GM12865 (cell line): ENCODE measurements around the gene NAA30.

Experiments
- DNase-seq: peaks from one replicate; pipeline ENCODE4 v3.0.0; 2010; ENCODE audit warnings: low read depth
- H3K4me3 ChIP-seq: 2 replicates; pipeline ENCODE4 v1.5.1; 2011; ENCODE audit warnings: mild to moderate bottlenecking, low read depth, low read length, control low read depth
- TF ChIP-seq, protein P1 (sequence below): IDR thresholded peaks from 2 replicates; pipeline ENCODE4 v1.5.1; 2011; ENCODE audit warnings: low read length, control low read depth, low read depth, inconsistent platforms; ENCODE audit not compliant: insufficient read depth; ENCODE audit errors: missing control alignments

The NAA30 gene

DNA sequence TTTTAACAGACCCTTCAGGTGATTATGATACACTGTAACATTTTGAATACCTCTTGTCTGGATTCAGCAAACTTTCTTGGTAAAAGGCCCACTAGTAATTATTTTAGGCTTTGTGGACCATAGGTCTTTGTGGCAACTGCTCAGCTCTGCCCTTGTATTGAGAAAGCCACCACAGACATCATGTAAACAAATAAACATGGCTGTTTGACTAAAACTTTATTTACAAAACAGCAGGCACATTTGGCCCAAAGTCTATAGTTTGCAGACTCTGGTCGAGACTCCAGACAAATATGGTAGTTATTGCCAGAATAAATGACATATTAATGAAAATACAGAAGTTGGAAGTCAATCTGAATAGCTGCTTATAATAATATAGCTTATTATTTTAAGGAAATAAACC, 18.2 kb downstream of the NAA30 start:
- no peak for DNase-seq
- no peak overlapping the region for H3K4me3 ChIP-seq
- TF ChIP-seq, protein P1, sequence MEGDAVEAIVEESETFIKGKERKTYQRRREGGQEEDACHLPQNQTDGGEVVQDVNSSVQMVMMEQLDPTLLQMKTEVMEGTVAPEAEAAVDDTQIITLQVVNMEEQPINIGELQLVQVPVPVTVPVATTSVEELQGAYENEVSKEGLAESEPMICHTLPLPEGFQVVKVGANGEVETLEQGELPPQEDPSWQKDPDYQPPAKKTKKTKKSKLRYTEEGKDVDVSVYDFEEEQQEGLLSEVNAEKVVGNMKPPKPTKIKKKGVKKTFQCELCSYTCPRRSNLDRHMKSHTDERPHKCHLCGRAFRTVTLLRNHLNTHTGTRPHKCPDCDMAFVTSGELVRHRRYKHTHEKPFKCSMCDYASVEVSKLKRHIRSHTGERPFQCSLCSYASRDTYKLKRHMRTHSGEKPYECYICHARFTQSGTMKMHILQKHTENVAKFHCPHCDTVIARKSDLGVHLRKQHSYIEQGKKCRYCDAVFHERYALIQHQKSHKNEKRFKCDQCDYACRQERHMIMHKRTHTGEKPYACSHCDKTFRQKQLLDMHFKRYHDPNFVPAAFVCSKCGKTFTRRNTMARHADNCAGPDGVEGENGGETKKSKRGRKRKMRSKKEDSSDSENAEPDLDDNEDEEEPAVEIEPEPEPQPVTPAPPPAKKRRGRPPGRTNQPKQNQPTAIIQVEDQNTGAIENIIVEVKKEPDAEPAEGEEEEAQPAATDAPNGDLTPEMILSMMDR, result no peak

DNA sequence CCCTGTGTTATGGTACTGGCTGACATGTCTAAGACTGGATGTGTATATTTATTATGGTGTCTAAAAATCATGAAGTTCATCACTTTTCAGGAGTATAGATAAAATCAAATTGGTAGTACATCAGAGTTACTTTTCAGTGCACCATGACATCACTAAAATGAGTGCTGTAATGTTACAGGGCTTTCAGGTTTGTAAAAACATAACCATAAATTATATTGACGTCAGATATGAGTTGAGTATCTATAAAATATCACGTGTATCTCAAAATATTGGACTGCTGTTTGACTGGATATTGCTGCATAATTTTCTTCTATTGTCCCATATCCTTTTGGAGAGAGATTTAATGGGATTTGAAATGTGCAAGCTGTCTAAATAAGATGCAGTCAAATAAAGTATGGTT, 22.0 kb downstream of the NAA30 start:
- TF ChIP-seq, protein P1, result no peak
- no peak for DNase-seq

DNA sequence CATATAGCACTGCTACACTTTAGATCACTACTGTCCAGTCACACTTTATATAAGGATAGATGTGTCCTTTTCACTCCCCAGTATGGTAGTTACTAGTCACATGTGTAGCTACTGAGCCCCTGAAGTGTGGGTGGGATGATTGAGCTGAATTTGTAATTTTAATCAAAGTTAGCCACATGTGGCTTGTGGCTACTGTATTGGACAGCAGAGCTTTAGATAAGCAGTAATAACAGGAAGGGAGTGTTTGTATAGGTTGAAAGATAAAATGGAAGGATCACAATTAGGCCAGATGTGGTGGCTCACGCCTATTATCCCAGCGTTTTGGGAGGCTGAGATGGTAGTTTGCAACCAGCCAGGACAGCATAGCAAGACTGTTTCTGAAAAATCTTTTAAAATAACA, 23.5 kb downstream of the NAA30 start:
- H3K4me3 ChIP-seq, result no peak overlapping the region
- TF ChIP-seq, protein P1, result no peak
- DNase-seq, result no peak

More for the DNA sequence above, 22.0 kb downstream of the NAA30 start:
- no peak overlapping the region for H3K4me3 ChIP-seq

DNA sequence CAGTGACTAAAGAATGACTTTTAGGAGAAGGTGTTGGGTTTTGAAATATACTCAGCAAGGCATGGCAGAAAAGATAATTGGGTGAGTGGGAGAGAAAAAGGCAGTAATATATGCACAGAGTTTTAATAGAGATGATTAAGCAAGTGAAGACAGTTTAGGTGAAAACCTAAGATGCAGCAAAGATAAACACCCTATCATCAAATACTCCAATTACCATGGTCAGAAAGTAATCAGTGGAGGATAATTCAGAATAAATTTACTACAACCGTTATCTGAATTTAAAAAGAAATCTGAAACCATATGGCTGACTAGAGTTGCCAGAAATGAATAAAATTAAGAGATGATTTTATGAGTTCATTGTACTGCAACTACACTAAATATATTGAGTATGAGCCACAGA, 26.8 kb downstream of the NAA30 start:
- no peak for DNase-seq
- no peak overlapping the region for H3K4me3 ChIP-seq
- TF ChIP-seq, protein P1, result no peak

DNA sequence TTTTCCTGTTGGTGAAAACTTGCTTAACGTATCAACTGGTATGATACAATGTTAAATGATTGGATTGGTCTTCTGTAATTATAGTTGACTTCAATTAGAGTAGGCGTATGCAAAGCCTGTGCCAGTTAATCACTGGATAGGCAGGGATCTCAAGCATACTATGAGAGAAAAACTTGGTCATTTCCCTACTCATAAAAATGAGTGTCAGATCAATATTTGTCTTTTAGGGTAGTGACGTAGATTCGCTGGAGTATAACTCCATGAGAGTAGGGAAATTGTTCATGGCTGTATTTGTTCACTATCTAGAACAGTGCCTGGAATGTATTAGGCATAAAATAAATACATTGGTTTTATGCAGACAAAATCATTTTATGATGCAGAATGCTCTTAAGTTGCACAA, 28.6 kb downstream of the NAA30 start:
- TF ChIP-seq, protein P1, result no peak
- DNase-seq, result no peak
- H3K4me3 ChIP-seq, result no peak overlapping the region

DNA sequence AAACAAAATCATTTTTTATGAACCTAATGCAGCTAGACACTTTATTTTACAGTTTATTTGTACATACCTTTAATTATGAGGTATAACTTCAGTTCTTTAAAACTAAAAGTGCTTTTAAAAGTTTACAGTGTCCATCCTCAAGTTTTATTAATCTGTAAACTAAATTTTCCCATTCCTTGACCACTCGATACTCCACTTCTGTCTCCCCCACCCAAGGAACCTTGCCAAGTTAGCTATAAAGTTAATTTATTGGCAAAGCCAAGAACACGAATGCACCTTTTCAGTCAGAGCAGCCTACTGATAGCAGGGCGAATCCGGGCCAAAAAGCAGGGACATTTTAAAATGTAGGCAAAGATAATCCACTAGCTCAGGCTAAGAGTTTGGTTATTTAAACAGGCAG, 29.6 kb downstream of the NAA30 start:
- DNase-seq, result no peak
- TF ChIP-seq, protein P1, result no peak

DNA sequence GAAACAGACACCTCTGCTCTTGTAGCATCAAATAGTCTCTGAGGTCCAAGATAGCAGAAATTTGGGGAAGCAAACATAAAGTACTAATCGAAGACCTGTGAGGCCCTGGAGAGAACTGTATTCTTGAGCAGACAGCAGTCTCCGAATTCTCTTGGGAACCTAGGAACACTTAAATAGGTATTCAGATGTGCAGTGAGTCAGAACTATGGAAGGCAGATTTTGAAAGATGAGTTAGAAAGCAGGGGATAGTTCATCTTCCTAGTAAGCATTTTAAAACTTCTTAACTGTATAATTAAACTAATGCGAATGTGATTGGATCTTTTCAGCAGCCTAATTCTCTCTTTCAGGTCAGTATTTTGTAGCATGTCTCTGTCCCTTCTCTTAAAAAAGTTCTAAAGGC, 30.6 kb downstream of the NAA30 start:
- TF ChIP-seq, protein P1, result no peak
- no peak for DNase-seq
- no peak overlapping the region for H3K4me3 ChIP-seq

More for the DNA sequence above, 29.6 kb downstream of the NAA30 start:
- H3K4me3 ChIP-seq, result no peak overlapping the region
